Breast epithelium (tissue), 4 donors: ENCODE results near the gene DPYSL4. TPM values are rescaled to one million over a fixed set of nuclear protein-coding genes. Genes with fewer than 3 reads are reported as not detected.
A peak's percentile ranks its signal among the peaks of the same experiment; 100 is the strongest.

Source experiments
- DNase-seq, 2 donors: peaks; one replicate each; pipeline ENCODE4 v3.0.0-alpha.2; 2019; ENCODE audit warnings: low spot score in 2 of 2
- H3K27ac ChIP-seq, 2 donors: fragments of 200-600 bp; sonication (generic) in 1 of 2; one replicate each; pipeline ENCODE4 v1.5.1; 2016 to 2019; ENCODE audit warnings: mild to moderate bottlenecking in 1 of 2
- H3K27me3 ChIP-seq, 2 donors: fragments of 200-600 bp; sonication (generic) in 1 of 2; one replicate each; pipeline versions ENCODE4 v1.5.1 to v1.6.0; 2017 to 2019; ENCODE audit warnings: control low read depth in 1 of 2, mild to moderate bottlenecking in 1 of 2
- H3K36me3 ChIP-seq: fragments of 200-600 bp; one replicate; pipeline ENCODE4 v1.5.1; 2019
- H3K4me1 ChIP-seq, 2 donors: fragments of 200-600 bp; sonication (generic); one replicate each; pipeline ENCODE4 v1.5.1; 2016 to 2019; ENCODE audit warnings: control low read depth in 1 of 2
- H3K4me3 ChIP-seq, 3 donors: fragments of 200-600 bp; sonication (generic); 1 replicate in 2 of 3; 2 replicates in 1 of 3; pipeline ENCODE4 v1.5.1; 2016 to 2019; ENCODE audit warnings: mild to moderate bottlenecking in 3 of 3, moderate library complexity in 2 of 3
- H3K9me3 ChIP-seq, 2 donors: fragments of 200-600 bp; sonication (generic) in 1 of 2; one replicate each; pipeline ENCODE4 v1.5.1; 2016 to 2019; ENCODE audit warnings: control low read depth in 1 of 2
- POLR2A ChIP-seq: fragments of 450-650 bp; IDR thresholded peaks from one replicate; pipeline ENCODE4 v1.6.1; 2016; ENCODE audit warnings: antibody characterized with exemption, mild to moderate bottlenecking, moderate library complexity
- POLR2AphosphoS5 ChIP-seq, 3 donors: sonication (generic); formaldehyde crosslinking; IDR thresholded peaks; one replicate each; pipeline ENCODE4 v1.6.1; 2017; ENCODE audit warnings: antibody characterized with exemption in 3 of 3
- intact Hi-C: fragments of 100-400 bp; cut with DNase I; formaldehyde crosslinking; loops from one replicate; pipeline ENCODE4 v1.15.1; 2023; ENCODE audit warnings: low total_unique reads
- total RNA-seq, 3 donors: library from RNA; depleted of rRNA; stranded (reverse); fragments of >200 nt; gene quantifications; one replicate each; pipeline ENCODE4 v1.1.0, GENCODE V29; 2016
- TF ChIP-seq, protein P1 (sequence below), 3 donors: fragments of 450-650 bp; IDR thresholded peaks; one replicate each; pipeline ENCODE4 v1.5.1; 2016 to 2017; ENCODE audit warnings: antibody characterized with exemption in 3 of 3, mild to moderate bottlenecking in 3 of 3, moderate library complexity in 3 of 3

The DPYSL4 gene
- total RNA-seq, 3 donors from 2014 or later, result 1.9 to 2.3 (median 2.1) TPM

DNA sequence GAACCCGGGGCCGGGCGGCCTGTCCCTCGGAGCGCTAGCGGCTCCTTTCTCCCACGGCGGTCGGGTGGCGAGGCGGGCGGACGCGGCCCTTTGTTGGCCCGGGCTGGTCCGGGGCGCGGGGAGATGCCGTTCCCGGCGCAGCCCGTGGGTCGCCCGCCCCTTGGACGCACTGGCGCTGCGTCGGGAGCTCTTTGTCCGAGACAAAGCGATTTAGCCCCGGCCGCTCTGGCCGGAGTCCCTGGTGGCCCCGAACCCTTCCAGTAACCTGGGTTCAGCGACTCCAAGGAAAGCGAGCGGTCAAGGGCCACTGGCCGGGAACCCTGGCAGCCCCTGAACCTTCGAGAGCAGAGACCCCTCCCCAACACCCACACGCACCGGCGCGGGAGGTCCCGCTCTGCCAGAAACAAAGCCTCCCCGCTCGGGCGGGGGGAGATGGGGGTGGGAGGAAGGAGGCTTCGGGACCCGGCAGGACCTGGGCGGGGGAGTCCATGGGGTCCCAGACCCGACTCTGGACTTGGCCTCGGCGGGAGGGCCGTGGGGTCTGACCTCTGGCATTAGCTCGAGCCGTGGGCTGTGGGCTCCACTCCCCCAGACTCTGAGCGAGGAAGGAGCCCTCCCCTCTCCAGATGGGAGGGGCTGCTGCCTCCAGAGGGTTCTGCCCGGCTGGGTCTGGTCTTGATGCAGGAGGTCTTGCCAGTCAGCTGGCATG is 836 bp downstream of the DPYSL4 start:
- H3K4me3 ChIP-seq, result peak overlapping the region; percentile 35 to 69 (median 49)
- intact Hi-C loops, result no loop called here
- peaks cover 3 to 14% of the 10 kb centered on the region in 2 donors for H3K4me1 ChIP-seq
- no peak for DNase-seq
- TF ChIP-seq POLR2AphosphoS5 (IDR thresholded peaks at IDR 0.05) (no peak), POLR2A (no peak)
- TF ChIP-seq, protein P1, sequence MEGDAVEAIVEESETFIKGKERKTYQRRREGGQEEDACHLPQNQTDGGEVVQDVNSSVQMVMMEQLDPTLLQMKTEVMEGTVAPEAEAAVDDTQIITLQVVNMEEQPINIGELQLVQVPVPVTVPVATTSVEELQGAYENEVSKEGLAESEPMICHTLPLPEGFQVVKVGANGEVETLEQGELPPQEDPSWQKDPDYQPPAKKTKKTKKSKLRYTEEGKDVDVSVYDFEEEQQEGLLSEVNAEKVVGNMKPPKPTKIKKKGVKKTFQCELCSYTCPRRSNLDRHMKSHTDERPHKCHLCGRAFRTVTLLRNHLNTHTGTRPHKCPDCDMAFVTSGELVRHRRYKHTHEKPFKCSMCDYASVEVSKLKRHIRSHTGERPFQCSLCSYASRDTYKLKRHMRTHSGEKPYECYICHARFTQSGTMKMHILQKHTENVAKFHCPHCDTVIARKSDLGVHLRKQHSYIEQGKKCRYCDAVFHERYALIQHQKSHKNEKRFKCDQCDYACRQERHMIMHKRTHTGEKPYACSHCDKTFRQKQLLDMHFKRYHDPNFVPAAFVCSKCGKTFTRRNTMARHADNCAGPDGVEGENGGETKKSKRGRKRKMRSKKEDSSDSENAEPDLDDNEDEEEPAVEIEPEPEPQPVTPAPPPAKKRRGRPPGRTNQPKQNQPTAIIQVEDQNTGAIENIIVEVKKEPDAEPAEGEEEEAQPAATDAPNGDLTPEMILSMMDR (IDR thresholded peaks at IDR 0.05), result no peak
- H3K27me3 ChIP-seq, result peaks cover 19 to 37% of the 10 kb centered on the region in 2 donors
- H3K27ac ChIP-seq, result no peak overlapping the region
- H3K9me3 ChIP-seq, result no peaks in the 10 kb centered on the region
- no peaks in the 10 kb centered on the region for H3K36me3 ChIP-seq

DNA sequence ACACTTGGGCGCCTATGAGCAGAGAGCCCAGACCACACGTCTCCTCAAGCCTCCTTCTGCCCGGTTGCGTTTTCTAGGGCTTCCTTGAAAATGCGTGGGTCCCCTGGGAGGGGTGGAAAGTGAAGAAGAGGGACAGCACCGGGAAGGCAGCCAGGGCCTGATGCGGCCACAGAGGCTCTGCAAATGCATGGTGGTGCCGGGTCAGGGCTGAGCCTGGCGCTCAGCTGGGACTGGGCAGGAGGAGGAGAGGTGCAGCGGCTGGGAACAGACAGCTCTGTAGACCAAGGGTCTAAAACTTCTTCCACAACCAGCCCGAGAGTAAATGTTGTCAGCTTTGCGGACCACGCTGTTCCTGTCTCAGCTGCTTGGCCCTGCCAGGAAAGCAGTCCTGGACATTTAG is 1.6 kb downstream of the DPYSL4 start:
- Histone ChIP-seq H3K27ac (no peak overlapping the region), H3K9me3 (no peaks in the 10 kb centered on the region), H3K4me1 (peaks cover 3 to 14% of the 10 kb centered on the region in 2 donors), H3K27me3 (peaks cover 19 to 37% of the 10 kb centered on the region in 2 donors), H3K36me3 (no peaks in the 10 kb centered on the region), H3K4me3 (no peak overlapping the region)
- no peak for DNase-seq
- TF ChIP-seq POLR2AphosphoS5 (IDR thresholded peaks at IDR 0.05) (no peak), POLR2A (no peak)
- TF ChIP-seq, protein P1 (IDR thresholded peaks at IDR 0.05), result no peak
- intact Hi-C loops, result no loop called here

DNA sequence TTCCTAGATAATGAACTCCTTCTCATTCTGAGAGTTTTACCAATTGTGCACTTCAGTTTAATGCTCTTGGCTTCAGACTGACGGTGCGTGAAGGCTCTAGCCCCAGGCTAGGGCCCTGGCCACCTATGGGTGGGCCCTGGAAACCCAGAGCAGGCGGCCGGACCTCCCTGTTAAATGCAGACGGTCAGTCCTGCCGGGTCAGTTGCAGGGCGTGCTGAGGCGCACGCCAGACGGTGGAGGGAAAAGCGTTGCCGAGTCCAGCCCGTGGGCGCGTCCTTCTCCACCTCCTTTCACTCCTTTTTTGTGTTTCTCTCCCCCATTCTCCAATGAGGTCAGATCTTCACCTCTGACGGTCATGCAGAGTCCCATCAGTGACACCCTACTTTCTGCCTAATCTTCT is 2.3 kb downstream of the DPYSL4 start:
- no peak for DNase-seq
- Histone ChIP-seq H3K4me3 (no peak overlapping the region), H3K27me3 (peaks cover 19 to 37% of the 10 kb centered on the region in 2 donors), H3K9me3 (no peaks in the 10 kb centered on the region), H3K27ac (no peak overlapping the region), H3K4me1 (peaks cover 3 to 14% of the 10 kb centered on the region in 2 donors), H3K36me3 (no peaks in the 10 kb centered on the region)
- intact Hi-C loops, result no loop called here
- no peak for TF ChIP-seq POLR2AphosphoS5 (IDR thresholded peaks at IDR 0.05)
- TF ChIP-seq, protein P1 (IDR thresholded peaks at IDR 0.05), result no peak
- no peak for TF ChIP-seq POLR2A

DNA sequence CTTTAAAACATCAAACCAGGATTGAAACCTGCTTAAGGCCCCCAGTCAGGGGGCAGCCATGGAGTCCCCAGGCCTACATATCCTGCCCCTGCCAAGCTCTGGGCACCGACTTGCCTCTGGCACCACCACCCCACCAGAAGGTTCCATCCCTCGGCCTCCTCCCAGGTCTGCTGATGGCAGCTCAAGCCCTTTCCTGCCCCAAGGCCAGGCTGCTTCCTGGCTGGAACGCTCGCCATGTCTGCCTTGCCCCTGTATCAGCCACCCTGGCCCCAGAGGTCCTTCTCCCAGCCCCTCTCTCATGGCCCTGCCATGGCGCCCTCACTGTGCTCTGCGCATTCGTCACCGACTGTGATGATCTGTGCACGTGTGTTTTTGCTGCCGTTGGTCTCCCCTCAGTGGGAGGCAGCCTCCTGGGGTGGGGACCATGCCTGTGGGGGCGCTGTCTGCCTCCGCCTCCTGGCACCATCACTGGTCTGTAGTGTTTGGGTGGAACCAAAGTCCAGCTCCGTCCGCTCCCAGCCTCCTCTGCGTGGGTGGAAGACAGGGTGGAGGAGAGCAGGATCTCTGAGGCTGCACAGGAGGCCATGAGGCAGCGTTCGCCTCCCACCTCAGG is 3.2 kb downstream of the DPYSL4 start:
- Histone ChIP-seq H3K4me3 (no peak overlapping the region), H3K9me3 (no peaks in the 10 kb centered on the region), H3K36me3 (no peaks in the 10 kb centered on the region), H3K27me3 (peaks cover 19 to 35% of the 10 kb centered on the region in 2 donors), H3K27ac (no peak overlapping the region), H3K4me1 (peaks cover 3 to 14% of the 10 kb centered on the region in 2 donors)
- no peak for DNase-seq
- TF ChIP-seq, protein P1 (IDR thresholded peaks at IDR 0.05), result no peak
- TF ChIP-seq POLR2A (no peak), POLR2AphosphoS5 (IDR thresholded peaks at IDR 0.05) (no peak)
- intact Hi-C loops, result no loop called here
